B cell (primary cell): ENCODE measurements around the gene IQSEC3. TPM values are rescaled to one million over a fixed set of nuclear protein-coding genes. Genes with fewer than 3 reads are reported as not detected.

ENCODE experiments used
- ATAC-seq: fragments of 200-7000 bp; cut with Tn5 transposase; one replicate; pipeline ENCODE4 v1.10.0; 2021; ENCODE audit warnings: low read depth, mild to moderate bottlenecking, moderate number of reproducible peaks, moderate library complexity
- CTCF ChIA-PET: fragments of 350-600 bp; sonication (Branson Sonifier 250); formaldehyde crosslinking; loops from one replicate; lab custom pipeline; 2021; ENCODE audit warnings: antibody characterized with exemption, inconsistent platforms; lab: Charles Lee
- POLR2A ChIA-PET: fragments of 350-600 bp; sonication (Branson Sonifier 250); formaldehyde crosslinking; loops from one replicate; lab custom pipeline; 2021; ENCODE audit warnings: antibody characterized with exemption; lab: Charles Lee
- DNase-seq: peaks from one replicate; pipeline ENCODE4 v3.0.0; 2013
- H2AFZ ChIP-seq: 2 replicates; pipeline ENCODE4 v1.6.1; 2012; ENCODE audit warnings: mild to moderate bottlenecking, low read depth, low read length; ENCODE audit not compliant: insufficient read depth, poor library complexity, severe bottlenecking
- H3K27ac ChIP-seq, 2 donors: 1 replicate in 1 of 2; 2 replicates in 1 of 2; pipeline ENCODE4 v1.5.1; 2012 to 2013; ENCODE audit warnings: low read length in 2 of 2, mild to moderate bottlenecking in 2 of 2, moderate library complexity in 1 of 2
- H3K27me3 ChIP-seq, 4 experiments: fragments of 200-600 bp in 1 of 4; sonication (generic) in 1 of 4; replicated peaks in 1 of 4; 1 replicate in 2 of 4; 2 replicates in 2 of 4; pipeline versions ENCODE4 v1.6.1 to v1.7.0; 2013 to 2016; ENCODE audit warnings: low read length in 3 of 4, mild to moderate bottlenecking in 2 of 4, mixed read lengths in 1 of 4, moderate library complexity in 1 of 4; ENCODE audit not compliant: insufficient read depth in 4 of 4, control insufficient read depth in 3 of 4; ENCODE audit errors: control extremely low read depth in 1 of 4
- H3K36me3 ChIP-seq, 2 experiments: replicated peaks in 1 of 2; 1 replicate in 1 of 2; 2 replicates in 1 of 2; pipeline versions ENCODE4 v1.6.1 to v1.7.1; 2013; ENCODE audit warnings: low read length in 1 of 2; ENCODE audit not compliant: insufficient read depth in 2 of 2, control insufficient read depth in 1 of 2; ENCODE audit errors: control extremely low read depth in 1 of 2, extremely low read depth in 1 of 2
- H3K4me1 ChIP-seq, 2 donors: fragments of 200-600 bp in 1 of 2; sonication (generic) in 1 of 2; 1 replicate in 1 of 2; 2 replicates in 1 of 2; pipeline versions ENCODE4 v1.5.1 to v1.6.1; 2013 to 2017; ENCODE audit warnings: low read length in 2 of 2; ENCODE audit not compliant: control insufficient read depth in 2 of 2, insufficient read depth in 2 of 2
- H3K4me2 ChIP-seq: replicated peaks from 2 replicates; pipeline ENCODE3; 2012; ENCODE audit warnings: mild to moderate bottlenecking, low read depth, low read length; ENCODE audit not compliant: poor library complexity, severe bottlenecking
- H3K4me3 ChIP-seq, 5 experiments: fragments of 200-600 bp in 1 of 5; sonication (generic) in 1 of 5; 1 replicate in 3 of 5; 2 replicates in 2 of 5; pipeline versions ENCODE4 v1.5.1 to v1.7.0; 2011 to 2016; ENCODE audit warnings: low read length in 4 of 5, mild to moderate bottlenecking in 4 of 5, low read depth in 2 of 5, control low read depth in 1 of 5, moderate library complexity in 1 of 5; ENCODE audit not compliant: insufficient read depth in 1 of 5; ENCODE audit errors: control extremely low read depth in 1 of 5, extremely low read depth in 1 of 5
- H3K79me2 ChIP-seq: fragments of 200-600 bp; sonication (generic); one replicate; pipeline ENCODE4 v1.6.0; 2016; ENCODE audit warnings: low read length; ENCODE audit not compliant: control insufficient read depth, insufficient read depth
- H3K9ac ChIP-seq: fragments of 200-600 bp; sonication (generic); 2 replicates; pipeline ENCODE4 v1.6.1; 2017; ENCODE audit warnings: mild to moderate bottlenecking, low read length, moderate library complexity
- H3K9me3 ChIP-seq, 3 donors: one replicate each; pipeline versions ENCODE4 v1.6.1 to v1.7.1; 2013; ENCODE audit warnings: low read length in 2 of 3; ENCODE audit not compliant: control insufficient read depth in 2 of 3, insufficient read depth in 1 of 3; ENCODE audit errors: control extremely low read depth in 1 of 3
- H4K20me1 ChIP-seq: 2 replicates; pipeline ENCODE4 v1.6.0; 2012; ENCODE audit warnings: mild to moderate bottlenecking, low read length; ENCODE audit not compliant: insufficient read depth, control insufficient read depth, poor library complexity, severe bottlenecking
- H3K27ac Mint-ChIP-seq: one replicate; pipeline ENCODE4 v1.8.0; 2021; ENCODE audit warnings: mixed read lengths
- H3K27me3 Mint-ChIP-seq: one replicate; pipeline ENCODE4 v1.8.0; 2021; ENCODE audit warnings: mixed read lengths
- H3K4me1 Mint-ChIP-seq: one replicate; pipeline ENCODE4 v1.8.0; 2021; ENCODE audit warnings: mixed read lengths
- H3K4me3 Mint-ChIP-seq: one replicate; pipeline ENCODE4 v1.8.0; 2021; ENCODE audit warnings: mixed read lengths
- H3K9me3 Mint-ChIP-seq: one replicate; pipeline ENCODE4 v1.8.0; 2022; ENCODE audit warnings: mixed read lengths; ENCODE audit not compliant: insufficient read depth
- EZH2 ChIP-seq: IDR thresholded peaks from 2 replicates; pipeline ENCODE4 v1.6.1; 2012; ENCODE audit warnings: borderline replicate concordance, low read depth, mild to moderate bottlenecking, moderate library complexity, low read length; ENCODE audit not compliant: insufficient read depth, poor library complexity, severe bottlenecking
- WGBS: methylation state at CpG from one replicate; pipeline ENCODE4 v1.1.5; 2013; ENCODE audit warnings: missing lambda C conversion rate; ENCODE audit not compliant: insufficient coverage; 5-methylcytosine and 5-hydroxymethylcytosine counted together
- intact Hi-C: fragments of 100-400 bp; cut with micrococcal nuclease; formaldehyde crosslinking; loops from one replicate; pipeline ENCODE4 v1.10.0; 2022
- polyA plus RNA-seq: library from polyadenylated mRNA; depleted of rRNA; stranded (reverse); fragments of >200 nt; gene quantifications from 2 replicates; pipeline ENCODE4 v1.2.3, GENCODE V29; 2012
- total RNA-seq, 2 donors: library from RNA; stranded (reverse); fragments of 120-200 nt in 1 of 2; gene quantifications; 1 replicate in 1 of 2; 2 replicates in 1 of 2; pipeline versions ENCODE4 v1.2.3 to v1.2.4, GENCODE V29; 2013 to 2022
- TF ChIP-seq, protein P1 (sequence below): fragments of 200-600 bp; IDR thresholded peaks from one replicate; pipeline ENCODE4 v1.8.0; 2022; ENCODE audit warnings: antibody characterized with exemption, mild to moderate bottlenecking

Gene IQSEC3
- total and polyA plus RNA-seq, 2 donors (not counting 1 experiment from before 2014, with no cell fraction given): 0.01 to 1.8 TPM

DNA sequence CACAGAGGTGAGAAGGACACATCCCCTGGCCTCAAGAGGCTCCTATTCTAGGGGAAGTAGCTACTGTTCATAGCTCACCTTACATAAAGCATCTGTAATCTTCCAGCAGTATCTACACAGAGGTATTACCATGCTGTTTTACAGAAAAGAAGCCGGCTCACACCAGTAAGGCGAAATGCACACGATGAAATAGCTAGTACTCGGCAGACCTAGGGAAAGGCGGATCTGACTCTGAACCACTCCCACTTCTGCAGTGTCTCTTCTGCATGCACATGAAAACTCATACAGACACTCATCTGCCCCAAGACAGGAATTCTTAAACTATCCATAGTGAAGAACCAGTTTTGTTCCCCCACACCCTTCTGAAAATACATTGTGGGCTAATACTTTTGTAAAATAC is 73.6 kb downstream of the IQSEC3 start:
- no peaks in the 10 kb centered on the region for H3K36me3 ChIP-seq
- Mint-ChIP-seq H3K9me3 (no peaks in the 10 kb centered on the region), H3K27ac (no peak overlapping the region), H3K27me3 (peaks cover 38% of the 10 kb centered on the region), H3K4me1 (peaks cover 4% of the 10 kb centered on the region), H3K4me3 (no peak overlapping the region)
- ChIA-PET POLR2A (no interaction called here), CTCF (no interaction called here)
- no peak overlapping the region for H2AFZ ChIP-seq
- peaks cover 0 to 6% (median 0%) of the 10 kb centered on the region in 3 donors for H3K9me3 ChIP-seq
- WGBS: 85% methylated on average over 5 of the region's 5 CpGs
- no peak overlapping the region for H3K27ac ChIP-seq
- H3K9ac ChIP-seq: no peak overlapping the region
- no peak for TF ChIP-seq EZH2
- TF ChIP-seq, protein P1, sequence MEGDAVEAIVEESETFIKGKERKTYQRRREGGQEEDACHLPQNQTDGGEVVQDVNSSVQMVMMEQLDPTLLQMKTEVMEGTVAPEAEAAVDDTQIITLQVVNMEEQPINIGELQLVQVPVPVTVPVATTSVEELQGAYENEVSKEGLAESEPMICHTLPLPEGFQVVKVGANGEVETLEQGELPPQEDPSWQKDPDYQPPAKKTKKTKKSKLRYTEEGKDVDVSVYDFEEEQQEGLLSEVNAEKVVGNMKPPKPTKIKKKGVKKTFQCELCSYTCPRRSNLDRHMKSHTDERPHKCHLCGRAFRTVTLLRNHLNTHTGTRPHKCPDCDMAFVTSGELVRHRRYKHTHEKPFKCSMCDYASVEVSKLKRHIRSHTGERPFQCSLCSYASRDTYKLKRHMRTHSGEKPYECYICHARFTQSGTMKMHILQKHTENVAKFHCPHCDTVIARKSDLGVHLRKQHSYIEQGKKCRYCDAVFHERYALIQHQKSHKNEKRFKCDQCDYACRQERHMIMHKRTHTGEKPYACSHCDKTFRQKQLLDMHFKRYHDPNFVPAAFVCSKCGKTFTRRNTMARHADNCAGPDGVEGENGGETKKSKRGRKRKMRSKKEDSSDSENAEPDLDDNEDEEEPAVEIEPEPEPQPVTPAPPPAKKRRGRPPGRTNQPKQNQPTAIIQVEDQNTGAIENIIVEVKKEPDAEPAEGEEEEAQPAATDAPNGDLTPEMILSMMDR: no peak
- no peaks in the 10 kb centered on the region for H4K20me1 ChIP-seq
- intact Hi-C loops: no loop called here
- H3K4me3 ChIP-seq: no peak overlapping the region
- no peaks in the 10 kb centered on the region for H3K79me2 ChIP-seq
- no peak for ATAC-seq
- H3K4me2 ChIP-seq: no peak overlapping the region
- peaks cover 0 to 18% (median 1%) of the 10 kb centered on the region in 4 experiments for H3K27me3 ChIP-seq
- peaks cover 0 to 4% of the 10 kb centered on the region in 2 donors for H3K4me1 ChIP-seq
- DNase-seq: no peak

DNA sequence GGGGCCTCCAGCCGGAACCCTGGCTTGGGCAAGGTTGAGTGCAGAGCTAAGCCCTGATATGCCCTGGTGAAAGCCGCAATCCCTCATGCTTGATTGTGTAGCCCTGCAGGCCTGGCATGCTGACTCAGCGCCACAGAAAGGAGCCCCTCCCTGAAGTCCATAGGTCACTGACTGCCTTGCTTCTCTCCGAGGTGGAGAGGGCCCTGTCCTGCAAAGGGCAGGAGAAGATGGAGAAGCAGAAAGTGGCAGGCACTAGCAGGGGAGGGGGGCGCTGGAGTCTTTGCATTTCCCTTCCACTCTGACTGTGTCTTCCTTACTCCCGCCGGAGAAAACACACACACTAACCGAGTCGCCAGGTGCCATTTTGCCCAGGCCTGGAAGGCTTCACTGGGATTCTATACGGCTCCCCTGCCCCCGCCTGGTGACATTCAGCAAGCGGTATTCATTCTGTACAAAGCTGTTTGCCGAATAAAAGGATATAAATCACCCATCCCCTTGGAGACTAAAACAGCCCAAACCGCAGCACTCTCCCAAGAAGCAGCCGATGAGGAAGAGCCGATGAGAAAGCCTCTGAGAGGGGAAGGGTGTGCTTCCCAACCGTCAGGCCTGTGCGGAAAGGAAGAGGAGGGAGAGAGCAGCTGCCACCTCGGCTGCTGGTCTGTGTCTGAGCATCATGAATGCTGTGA is 77.5 kb downstream of the IQSEC3 start:
- 71% methylated on average over 16 of the region's 19 CpGs for WGBS
- H3K9ac ChIP-seq: no peak overlapping the region
- ATAC-seq (no peak), DNase-seq (no peak)
- H3K79me2 ChIP-seq: no peaks in the 10 kb centered on the region
- ChIA-PET CTCF (no interaction called here), POLR2A (no interaction called here)
- no peak overlapping the region for H3K4me2 ChIP-seq
- intact Hi-C loops: no loop called here
- Mint-ChIP-seq H3K27me3 (peaks cover 29% of the 10 kb centered on the region), H3K9me3 (no peaks in the 10 kb centered on the region), H3K4me1 (peaks cover 4% of the 10 kb centered on the region), H3K4me3 (peak overlapping the region; percentile 8), H3K27ac (no peak overlapping the region)
- H3K4me3 ChIP-seq: no peak overlapping the region
- peaks cover 0 to 4% of the 10 kb centered on the region in 2 donors for H3K4me1 ChIP-seq
- H4K20me1 ChIP-seq: no peaks in the 10 kb centered on the region
- H2AFZ ChIP-seq: no peak overlapping the region
- no peaks in the 10 kb centered on the region for H3K36me3 ChIP-seq
- peaks cover 0 to 1% (median 0%) of the 10 kb centered on the region in 3 donors for H3K9me3 ChIP-seq
- H3K27me3 ChIP-seq: peaks cover 0 to 12% (median 1%) of the 10 kb centered on the region in 4 experiments
- no peak overlapping the region for H3K27ac ChIP-seq
- no peak for TF ChIP-seq EZH2
- TF ChIP-seq, protein P1: no peak
